Esophagus squamous epithelium (tissue), 5 donors: Measurements from ENCODE around the gene TMCC1. TPM values are rescaled to one million over a fixed set of nuclear protein-coding genes. Genes with fewer than 3 reads are reported as not detected.

Experiments used
- DNase-seq: peaks from one replicate; lab custom pipeline; 2025; lab: John Stamatoyannopoulos, UW
- H3K27ac ChIP-seq, 4 donors: fragments of 200-600 bp; sonication (generic); one replicate each; pipeline ENCODE4 v1.5.1; 2016 to 2019; ENCODE audit warnings: mild to moderate bottlenecking in 1 of 4
- H3K27me3 ChIP-seq, 4 donors: fragments of 200-600 bp; sonication (generic); 1 replicate in 3 of 4; 2 replicates in 1 of 4; pipeline versions ENCODE4 v1.5.1 to v1.6.0; 2017 to 2021; ENCODE audit warnings: antibody characterized with exemption in 1 of 4
- H3K36me3 ChIP-seq, 3 donors: fragments of 200-600 bp; sonication (generic); one replicate each; pipeline ENCODE4 v1.5.1; 2016 to 2019
- H3K4me1 ChIP-seq, 3 donors: fragments of 200-600 bp; sonication (generic); one replicate each; pipeline ENCODE4 v1.5.1; 2017 to 2019
- H3K4me3 ChIP-seq, 4 donors: fragments of 200-600 bp; sonication (generic); 1 replicate in 3 of 4; 2 replicates in 1 of 4; pipeline ENCODE4 v1.5.1; 2016 to 2019; ENCODE audit warnings: mild to moderate bottlenecking in 2 of 4, moderate library complexity in 1 of 4
- H3K9me3 ChIP-seq, 3 donors: fragments of 200-600 bp; sonication (generic); one replicate each; pipeline ENCODE4 v1.5.1; 2016 to 2019
- CTCF ChIP-seq, 6 experiments: fragments of 450-650 bp in 4 of 6; fragments of 200-600 bp in 2 of 6; sonication (generic) in 2 of 6; IDR thresholded peaks; one replicate each; pipeline ENCODE4 v1.5.1; 2016 to 2019; ENCODE audit warnings: antibody characterized with exemption in 6 of 6, mild to moderate bottlenecking in 4 of 6, moderate library complexity in 4 of 6
- POLR2A ChIP-seq, 4 donors: fragments of 450-650 bp; IDR thresholded peaks; one replicate each; pipeline ENCODE4 v1.6.1; 2017; ENCODE audit warnings: antibody characterized with exemption in 4 of 4, mild to moderate bottlenecking in 4 of 4, moderate library complexity in 3 of 4
- WGBS, 2 donors: methylation state at CpG; one replicate each; pipeline ENCODE4 v1.1.5; 2018; 5-methylcytosine and 5-hydroxymethylcytosine counted together
- intact Hi-C: fragments of 100-400 bp; cut with DNase I; formaldehyde crosslinking; loops from one replicate; pipeline ENCODE4 v1.15.0; 2022
- total RNA-seq, 4 donors: library from RNA; depleted of rRNA; stranded (reverse); fragments of >200 nt; gene quantifications; one replicate each; pipeline ENCODE4 v1.1.0, GENCODE V29; 2016
- donor health status: DM: yes; HTN: yes; CAD: no.

Gene TMCC1
- total RNA-seq, 4 donors from 2014 or later, result 13.1 to 23.5 (median 18.4) TPM

DNA sequence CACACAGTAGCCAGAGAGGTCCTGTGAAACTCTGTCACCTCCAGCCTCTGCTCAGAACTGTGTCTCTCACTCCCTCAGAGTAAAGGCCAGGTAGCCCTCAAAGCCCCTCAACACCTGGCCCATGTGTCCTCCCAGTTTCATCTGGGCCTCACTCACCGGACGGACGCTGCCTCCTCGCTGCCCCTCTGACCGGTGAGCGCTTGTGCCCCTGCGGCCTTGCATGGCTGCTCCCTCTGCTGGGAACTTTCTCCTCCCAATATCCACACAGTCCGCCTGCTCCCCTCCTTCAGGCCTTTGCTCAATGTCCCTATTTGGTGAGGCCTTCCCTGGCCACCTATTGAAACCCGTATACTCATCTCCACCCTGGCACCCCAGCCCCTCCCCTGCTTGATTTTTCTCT, 44.2 kb upstream of the TMCC1 start:
- H3K27me3 ChIP-seq, result no peaks in the 10 kb centered on the region
- H3K4me1 ChIP-seq, result peaks cover 0 to 11% (median 5%) of the 10 kb centered on the region in 3 donors
- 90% methylated on average over 9 of the region's 9 CpGs for WGBS, 2 donors
- intact Hi-C loops, result loop anchor here (10.0 kb wide), 1 partner anchor 113 kb away; no protein-coding TSS in a partner anchor
- TF ChIP-seq CTCF (IDR thresholded peaks at IDR 0.05) (no peak), POLR2A (IDR thresholded peaks at IDR 0.05) (no peak)
- H3K36me3 ChIP-seq, result no peaks in the 10 kb centered on the region
- H3K9me3 ChIP-seq, result no peaks in the 10 kb centered on the region
- no peak overlapping the region for H3K27ac ChIP-seq
- no peak overlapping the region for H3K4me3 ChIP-seq
- DNase-seq, result no peak

- TF ChIP-seq POLR2A (IDR thresholded peaks at IDR 0.05) (no peak), CTCF (IDR thresholded peaks at IDR 0.05) (no peak)
- peak overlapping the region; percentile 24 to 63 (median 44) for H3K4me3 ChIP-seq
- intact Hi-C loops, result loop anchor here (10.0 kb wide), 1 partner anchor 112 kb away; no protein-coding TSS in a partner anchor
- peak overlapping the region; percentile 3 to 58 (median 56) for H3K27ac ChIP-seq
- no peak for DNase-seq
- peaks cover 0 to 11% (median 5%) of the 10 kb centered on the region in 3 donors for H3K4me1 ChIP-seq
- no peaks in the 10 kb centered on the region for H3K27me3 ChIP-seq
- no peaks in the 10 kb centered on the region for H3K9me3 ChIP-seq
- WGBS, 2 donors, result 13 to 23% methylated on average over 6 of the region's 6 CpGs
- H3K36me3 ChIP-seq, result no peaks in the 10 kb centered on the region
These were observed 43.2 kb upstream of the TMCC1 start for GRCh38 chr3:129936757-129937156.

- peak; percentile 83 to 96 (median 87) for TF ChIP-seq CTCF (IDR thresholded peaks at IDR 0.05)
- no peak for TF ChIP-seq POLR2A (IDR thresholded peaks at IDR 0.05)
- Histone ChIP-seq H3K27me3 (no peaks in the 10 kb centered on the region), H3K27ac (no peak overlapping the region), H3K9me3 (peaks cover 0 to 14% (median 0%) of the 10 kb centered on the region in 3 donors), H3K36me3 (no peaks in the 10 kb centered on the region), H3K4me3 (peak overlapping the region in 1 of 4 donors; percentile 47), H3K4me1 (peaks cover 0 to 11% (median 5%) of the 10 kb centered on the region in 3 donors)
- 24 to 26% methylated on average over 20 of the region's 20 CpGs for whole genome bisulfite sequencing, 2 donors
- no peak for DNase-seq
- intact Hi-C loops, result loop anchor here (10.0 kb wide), 1 partner anchor 110 kb away; no protein-coding TSS in a partner anchor
These were observed 41.0 kb upstream of the TMCC1 start for GRCh38 chr3:129934234-129935123.

- Histone ChIP-seq H3K27me3 (no peaks in the 10 kb centered on the region), H3K36me3 (no peaks in the 10 kb centered on the region), H3K4me1 (peaks cover 0 to 11% (median 5%) of the 10 kb centered on the region in 3 donors), H3K27ac (no peak overlapping the region), H3K4me3 (no peak overlapping the region), H3K9me3 (peaks cover 0 to 21% (median 7%) of the 10 kb centered on the region in 3 donors)
- no peak for DNase-seq
- WGBS, 2 donors, result 76 to 92% methylated on average over 4 of the region's 4 CpGs
- intact Hi-C loops, result loop anchor here (10.0 kb wide), 1 partner anchor 109 kb away; no protein-coding TSS in a partner anchor
- TF ChIP-seq CTCF (IDR thresholded peaks at IDR 0.05) (no peak), POLR2A (IDR thresholded peaks at IDR 0.05) (no peak)
These were observed 40.0 kb upstream of the TMCC1 start for GRCh38 chr3:129933471-129933870.

DNA sequence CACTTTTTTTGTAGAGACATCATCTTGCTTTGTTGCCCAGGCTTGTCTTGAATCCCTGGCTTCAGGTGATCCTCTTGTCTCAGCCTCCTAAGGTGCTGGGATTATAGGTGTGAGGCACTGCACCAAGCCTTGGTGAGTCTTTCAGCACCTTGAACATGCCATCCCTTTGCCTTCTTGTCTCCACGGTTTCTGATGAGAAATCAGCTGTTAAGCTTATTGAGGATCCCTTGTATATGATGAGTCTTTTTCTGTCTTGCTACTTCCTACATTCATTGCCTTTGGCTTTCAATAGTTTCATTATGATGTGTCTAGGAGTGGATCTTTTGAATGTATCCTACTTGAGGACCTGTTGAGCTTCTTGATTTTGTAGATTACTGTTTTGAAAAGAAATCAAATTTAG, 35.9 kb upstream of the TMCC1 start:
- Histone ChIP-seq H3K27ac (no peak overlapping the region), H3K4me1 (peaks cover 0 to 3% (median 2%) of the 10 kb centered on the region in 3 donors), H3K9me3 (peaks cover 0 to 27% (median 7%) of the 10 kb centered on the region in 3 donors), H3K4me3 (no peak overlapping the region), H3K36me3 (no peaks in the 10 kb centered on the region), H3K27me3 (peaks cover 0 to 13% (median 0%) of the 10 kb centered on the region in 4 donors)
- 67 to 76% methylated on average over 1 of the region's 1 CpG for WGBS, 2 donors
- no peak for DNase-seq
- TF ChIP-seq CTCF (IDR thresholded peaks at IDR 0.05) (no peak), POLR2A (IDR thresholded peaks at IDR 0.05) (no peak)
- intact Hi-C loops, result loop anchor here (5.0 kb wide), 1 partner anchor 277 kb away; no protein-coding TSS in a partner anchor
